ENCODE measurements around the gene CYB5R3.
A peak's percentile ranks its signal among the peaks of the same experiment; 100 is the strongest.
"Not testable (repeated sequence)": the region's sequence is repeated elsewhere in the genome, so short reads cannot be mapped to it uniquely, and the experiment has no call there.

Gene CYB5R3

DNA sequence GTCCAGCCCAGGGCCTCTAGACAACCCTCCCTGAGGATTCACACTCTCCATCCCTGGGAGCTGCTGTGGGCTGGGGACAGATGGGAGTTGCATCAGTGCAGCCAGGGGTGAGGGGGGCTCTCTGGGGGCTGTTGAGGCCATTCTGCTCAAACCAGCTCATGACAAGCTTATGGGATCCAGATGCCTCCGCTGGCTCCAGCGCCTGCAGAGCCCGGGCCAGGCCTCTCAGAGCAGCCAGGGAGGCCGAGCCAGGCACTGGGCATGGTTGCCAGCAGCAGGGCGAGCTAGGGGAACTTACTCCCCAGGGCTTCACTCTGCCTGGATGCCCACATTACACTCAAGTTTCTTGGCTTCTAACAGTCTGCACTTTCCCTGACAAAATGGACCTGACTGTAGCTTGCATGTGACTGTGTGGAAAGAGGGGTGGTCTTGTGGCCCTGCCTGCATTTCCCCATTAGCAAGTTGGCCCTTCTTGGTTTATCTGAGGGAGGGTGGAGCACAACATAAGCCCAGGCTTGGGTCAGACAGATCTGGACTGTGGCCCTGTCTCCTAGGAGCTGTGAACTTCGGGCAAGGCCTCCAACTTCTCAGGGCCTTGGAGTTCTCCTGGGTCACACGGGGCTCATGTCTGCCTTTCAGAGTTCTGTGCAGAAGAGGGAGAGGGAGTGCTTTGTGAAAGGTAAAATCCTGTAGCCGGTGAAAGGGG, 34.5 kb upstream of the CYB5R3 start:
- no peak overlapping the region for H3K27ac ChIP-seq
- TF ChIP-seq, protein P1, sequence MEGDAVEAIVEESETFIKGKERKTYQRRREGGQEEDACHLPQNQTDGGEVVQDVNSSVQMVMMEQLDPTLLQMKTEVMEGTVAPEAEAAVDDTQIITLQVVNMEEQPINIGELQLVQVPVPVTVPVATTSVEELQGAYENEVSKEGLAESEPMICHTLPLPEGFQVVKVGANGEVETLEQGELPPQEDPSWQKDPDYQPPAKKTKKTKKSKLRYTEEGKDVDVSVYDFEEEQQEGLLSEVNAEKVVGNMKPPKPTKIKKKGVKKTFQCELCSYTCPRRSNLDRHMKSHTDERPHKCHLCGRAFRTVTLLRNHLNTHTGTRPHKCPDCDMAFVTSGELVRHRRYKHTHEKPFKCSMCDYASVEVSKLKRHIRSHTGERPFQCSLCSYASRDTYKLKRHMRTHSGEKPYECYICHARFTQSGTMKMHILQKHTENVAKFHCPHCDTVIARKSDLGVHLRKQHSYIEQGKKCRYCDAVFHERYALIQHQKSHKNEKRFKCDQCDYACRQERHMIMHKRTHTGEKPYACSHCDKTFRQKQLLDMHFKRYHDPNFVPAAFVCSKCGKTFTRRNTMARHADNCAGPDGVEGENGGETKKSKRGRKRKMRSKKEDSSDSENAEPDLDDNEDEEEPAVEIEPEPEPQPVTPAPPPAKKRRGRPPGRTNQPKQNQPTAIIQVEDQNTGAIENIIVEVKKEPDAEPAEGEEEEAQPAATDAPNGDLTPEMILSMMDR (conservative IDR thresholded peaks at IDR 0.05) = no peak

DNA sequence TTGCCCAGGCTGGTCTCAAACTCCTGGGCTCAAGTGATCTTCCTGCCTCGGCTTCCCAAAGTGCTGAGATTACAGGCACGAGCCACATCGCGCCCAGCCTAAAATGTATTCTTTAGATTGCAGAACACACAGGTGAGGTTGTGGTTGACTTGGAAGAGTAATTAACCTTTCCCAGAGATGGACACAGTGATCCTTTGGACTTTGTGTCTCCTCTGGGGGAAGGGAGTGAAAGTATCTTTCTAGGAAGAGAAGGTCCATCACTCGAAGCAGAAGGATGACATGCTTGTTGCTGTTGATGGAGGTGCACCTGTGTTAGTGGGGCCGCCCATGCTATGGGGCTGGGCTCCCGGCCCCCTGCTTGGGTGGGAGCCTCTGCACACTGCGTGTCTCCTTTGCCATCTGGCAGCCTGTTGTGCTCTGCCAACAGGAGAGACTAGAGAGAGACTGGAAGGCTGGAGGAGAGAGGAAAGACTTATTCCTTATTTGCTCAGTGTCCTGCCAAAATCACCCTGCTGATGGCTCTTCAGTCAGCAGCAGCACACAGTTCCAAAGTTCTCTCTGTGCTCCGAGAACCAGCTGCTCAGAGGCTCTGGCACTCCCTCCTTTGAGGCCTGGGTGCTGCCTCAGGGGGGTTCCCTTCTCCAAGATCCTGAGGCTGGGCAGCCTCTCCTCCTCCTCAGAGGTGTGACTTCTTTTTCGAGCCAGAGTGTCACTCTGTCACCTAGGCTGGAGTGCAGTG, 33.1 kb upstream of the CYB5R3 start:
- 0 out of 2 replicates have a peak overlapping the region, but pooled peaks have one; percentile 14 for H3K27ac ChIP-seq
- TF ChIP-seq, protein P1 (conservative IDR thresholded peaks at IDR 0.05) = peak; percentile 41

DNA sequence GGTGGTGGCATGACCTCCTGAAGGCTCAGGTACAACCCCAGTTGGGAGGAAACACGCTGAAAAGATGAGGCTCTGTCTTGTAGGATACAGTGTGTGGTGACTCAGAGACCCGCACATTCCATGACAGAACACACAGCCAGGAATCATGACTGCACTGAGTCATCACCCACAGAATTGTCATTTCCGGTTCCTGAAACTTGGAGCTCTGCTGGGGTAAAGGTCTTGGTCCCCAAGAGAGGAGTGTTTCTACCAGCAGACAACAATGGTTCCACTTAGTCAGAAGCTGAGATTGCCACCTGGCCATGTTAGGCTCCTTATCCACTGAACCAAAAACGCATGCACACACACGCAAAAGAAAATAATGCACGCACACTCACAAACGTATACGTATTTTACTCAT, 31.5 kb upstream of the CYB5R3 start:
- no peak overlapping the region for H3K27ac ChIP-seq
- TF ChIP-seq, protein P1 (conservative IDR thresholded peaks at IDR 0.05) = no peak

DNA sequence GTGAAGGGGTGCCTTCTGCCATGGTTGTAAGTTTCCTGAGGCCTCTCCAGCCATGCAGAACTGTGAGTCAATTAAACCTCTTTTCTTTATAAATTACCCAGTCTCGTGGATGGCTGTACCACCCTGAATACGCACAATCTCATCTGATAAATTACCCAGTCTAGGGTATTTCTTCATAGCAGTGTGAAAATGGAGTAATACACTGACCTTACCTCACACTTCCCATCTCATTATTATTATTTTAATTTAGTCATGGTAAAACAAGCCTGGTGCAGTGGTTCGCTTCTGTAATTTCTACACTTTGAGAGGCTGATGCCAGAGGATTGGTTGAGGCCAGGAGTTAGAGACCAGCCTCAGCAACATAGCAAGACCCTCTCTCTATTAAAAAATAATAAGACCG, 30.5 kb upstream of the CYB5R3 start:
- TF ChIP-seq, protein P1 (conservative IDR thresholded peaks at IDR 0.05) = no peak
- H3K27ac ChIP-seq = no peak overlapping the region

DNA sequence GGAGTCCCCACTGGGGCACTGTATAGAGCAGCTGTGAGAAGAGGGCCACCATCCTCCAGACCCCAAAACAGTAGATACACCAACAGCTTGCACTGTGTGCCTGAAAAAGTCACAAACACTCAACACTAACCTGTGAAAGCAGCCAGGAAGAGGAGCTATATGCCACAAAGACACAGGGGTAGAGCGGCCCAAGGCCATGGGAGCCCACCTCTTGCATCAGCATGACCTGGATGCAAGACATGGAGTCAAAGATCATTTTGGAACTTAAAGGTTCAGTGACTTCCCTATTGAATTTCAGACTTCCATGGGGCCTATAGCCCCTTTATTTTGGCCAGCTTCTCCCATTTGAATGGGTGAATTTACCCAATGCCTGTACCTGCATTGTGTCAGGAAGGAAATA, 29.7 kb upstream of the CYB5R3 start:
- TF ChIP-seq, protein P1 (conservative IDR thresholded peaks at IDR 0.05) = no peak

DNA sequence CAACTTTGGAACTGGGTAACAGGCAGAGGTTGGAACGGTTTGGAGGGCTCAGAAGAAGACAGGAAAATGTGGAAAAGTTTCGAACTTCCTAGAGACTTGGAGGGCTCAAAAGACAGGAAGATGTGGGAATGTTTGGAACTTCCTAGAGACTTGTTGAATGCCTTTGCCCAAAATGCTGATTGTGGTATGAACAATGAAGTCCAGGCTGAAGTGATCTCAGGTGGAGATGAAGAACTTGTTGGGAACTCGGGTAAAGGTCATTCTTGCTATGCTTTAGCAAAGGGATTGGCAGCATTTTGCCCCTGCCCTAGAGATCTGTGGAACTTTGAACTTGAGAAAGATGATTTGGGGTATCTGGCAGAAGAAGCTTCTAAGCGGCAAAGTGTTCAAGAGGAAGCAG, 28.7 kb upstream of the CYB5R3 start:
- not testable (repeated sequence) for H3K27ac ChIP-seq

More for the DNA sequence above, 29.7 kb upstream of the CYB5R3 start:
- no peak overlapping the region for H3K27ac ChIP-seq

DNA sequence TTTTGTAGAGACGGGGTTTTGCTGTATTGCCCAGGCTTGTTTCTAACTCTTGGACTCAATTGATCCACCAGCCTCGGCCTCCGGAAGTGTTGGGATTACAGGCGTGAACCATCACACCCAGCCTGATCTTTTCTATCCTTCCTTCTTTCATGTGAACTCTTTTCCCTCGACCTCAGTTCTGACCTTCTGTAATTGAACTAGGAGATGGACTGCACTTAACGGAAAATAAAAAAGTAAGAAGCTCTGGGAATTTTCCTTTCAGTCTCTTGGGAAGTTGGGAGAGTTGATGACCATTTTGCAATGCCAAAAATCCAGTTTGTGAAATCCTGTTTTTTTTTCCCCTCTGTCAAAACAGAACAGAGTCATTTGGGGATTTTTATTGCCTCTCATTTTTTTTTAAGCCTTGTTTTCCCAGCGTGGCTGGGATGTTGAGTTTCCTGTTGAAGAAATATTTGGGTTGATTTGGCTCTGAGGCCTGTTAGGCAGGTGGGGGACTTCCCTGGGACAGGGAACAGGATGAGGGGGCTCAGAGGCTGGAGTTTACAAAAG, 26.9 kb upstream of the CYB5R3 start:
- no peak overlapping the region for H3K27ac ChIP-seq

More for the DNA sequence above, 26.9 kb upstream of the CYB5R3 start:
- TF ChIP-seq, protein P1 (conservative IDR thresholded peaks at IDR 0.05) = no peak

All from VCaP (cell line).